ENCODE data around the gene ZNG1B.

GRCh38 chr2:113390124-113390849, 47.2 kb upstream of the ZNG1B start:
- TF ChIP-seq ZNF101 (CRISPR knock-in tag; IDR thresholded peaks at IDR 0.05; ENCODE audit: borderline replicate concordance, low read depth), result no peak
- TF ChIP-seq, protein P1, sequence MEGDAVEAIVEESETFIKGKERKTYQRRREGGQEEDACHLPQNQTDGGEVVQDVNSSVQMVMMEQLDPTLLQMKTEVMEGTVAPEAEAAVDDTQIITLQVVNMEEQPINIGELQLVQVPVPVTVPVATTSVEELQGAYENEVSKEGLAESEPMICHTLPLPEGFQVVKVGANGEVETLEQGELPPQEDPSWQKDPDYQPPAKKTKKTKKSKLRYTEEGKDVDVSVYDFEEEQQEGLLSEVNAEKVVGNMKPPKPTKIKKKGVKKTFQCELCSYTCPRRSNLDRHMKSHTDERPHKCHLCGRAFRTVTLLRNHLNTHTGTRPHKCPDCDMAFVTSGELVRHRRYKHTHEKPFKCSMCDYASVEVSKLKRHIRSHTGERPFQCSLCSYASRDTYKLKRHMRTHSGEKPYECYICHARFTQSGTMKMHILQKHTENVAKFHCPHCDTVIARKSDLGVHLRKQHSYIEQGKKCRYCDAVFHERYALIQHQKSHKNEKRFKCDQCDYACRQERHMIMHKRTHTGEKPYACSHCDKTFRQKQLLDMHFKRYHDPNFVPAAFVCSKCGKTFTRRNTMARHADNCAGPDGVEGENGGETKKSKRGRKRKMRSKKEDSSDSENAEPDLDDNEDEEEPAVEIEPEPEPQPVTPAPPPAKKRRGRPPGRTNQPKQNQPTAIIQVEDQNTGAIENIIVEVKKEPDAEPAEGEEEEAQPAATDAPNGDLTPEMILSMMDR (CRISPR knock-in tag; IDR thresholded peaks at IDR 0.05), result peak; percentile 96
- no peak for TF ChIP-seq ZNF816 (CRISPR knock-in tag; IDR thresholded peaks at IDR 0.05; ENCODE audit: borderline replicate concordance)
- TF ChIP-seq JUNB (CRISPR knock-in tag; IDR thresholded peaks at IDR 0.05; ENCODE audit: borderline replicate concordance), result no peak
- no peak for TF ChIP-seq TMF1 (CRISPR knock-in tag; IDR thresholded peaks at IDR 0.05; ENCODE audit: low read depth)
- TF ChIP-seq SALL2 (CRISPR knock-in tag; IDR thresholded peaks at IDR 0.05), result no peak
- no peak for TF ChIP-seq RARG (CRISPR knock-in tag; IDR thresholded peaks at IDR 0.05; ENCODE audit: low read depth)
- no peak for TF ChIP-seq ZNF431 (CRISPR knock-in tag; IDR thresholded peaks at IDR 0.05; ENCODE audit: borderline replicate concordance, low read depth)
